HG02623 (cell line): Measurements from ENCODE around the gene PTCD1.
"Not testable (repeated sequence)": the region's sequence is repeated elsewhere in the genome, so short reads cannot be mapped to it uniquely, and the experiment has no call there.

ENCODE experiments used
- ATAC-seq: cut with Tn5 transposase; IDR thresholded peaks from one replicate; pipeline ENCODE4 v1.9.1; 2021; ENCODE audit warnings: moderate library complexity; ENCODE audit not compliant: unreplicated experiment

PTCD1 gene

DNA sequence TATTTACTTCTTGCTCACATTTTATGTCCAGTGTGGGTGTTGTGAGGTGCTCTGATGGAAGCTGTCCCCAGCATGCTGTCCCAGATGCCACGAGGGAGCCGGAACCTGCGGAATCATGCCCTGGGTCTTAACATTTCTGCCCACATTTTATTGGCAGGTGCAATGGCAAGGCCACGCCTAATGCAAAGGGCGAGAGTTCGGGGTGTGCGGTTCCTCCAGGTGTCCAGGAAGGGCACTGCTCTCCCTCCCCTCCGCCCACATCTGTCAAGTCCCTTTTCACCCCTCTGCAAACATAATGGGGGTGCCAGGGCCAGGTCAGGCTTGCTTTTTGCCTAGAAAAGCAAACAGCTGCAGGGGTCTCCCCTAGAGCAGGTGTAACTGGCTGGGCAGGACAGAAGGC is 46.6 kb downstream of the PTCD1 start:
- ATAC-seq = no peak

GRCh38 chr7:99390941-99391602 is 47.5 kb downstream of the PTCD1 start:
- ATAC-seq = no peak

DNA sequence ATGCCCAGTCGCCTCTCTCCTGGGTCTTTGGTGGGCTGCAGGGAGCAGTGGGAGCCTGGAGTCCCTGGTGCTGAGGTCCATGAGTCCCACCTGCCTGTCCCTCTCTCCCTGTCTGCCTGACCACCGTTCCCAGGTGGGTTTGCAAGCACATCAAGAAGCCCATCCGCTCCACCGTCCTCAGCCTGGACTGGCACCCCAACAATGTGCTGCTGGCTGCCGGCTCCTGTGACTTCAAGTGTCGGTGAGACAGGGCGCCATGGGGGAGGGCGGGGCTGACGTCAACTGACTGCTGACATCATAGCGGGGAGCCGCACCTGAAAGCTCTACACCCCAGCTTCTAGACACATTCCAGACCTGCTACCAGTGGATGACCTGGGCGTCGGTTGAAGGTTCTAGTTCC is 48.8 kb downstream of the PTCD1 start:
- ATAC-seq = no peak

- ATAC-seq = no peak
These were observed 50.7 kb downstream of the PTCD1 start for GRCh38 chr7:99387912-99388311.

- not testable (repeated sequence) for ATAC-seq
These were observed 51.4 kb downstream of the PTCD1 start for GRCh38 chr7:99387239-99387635.

GRCh38 chr7:99386584-99387238 is 51.9 kb downstream of the PTCD1 start:
- no peak for ATAC-seq

DNA sequence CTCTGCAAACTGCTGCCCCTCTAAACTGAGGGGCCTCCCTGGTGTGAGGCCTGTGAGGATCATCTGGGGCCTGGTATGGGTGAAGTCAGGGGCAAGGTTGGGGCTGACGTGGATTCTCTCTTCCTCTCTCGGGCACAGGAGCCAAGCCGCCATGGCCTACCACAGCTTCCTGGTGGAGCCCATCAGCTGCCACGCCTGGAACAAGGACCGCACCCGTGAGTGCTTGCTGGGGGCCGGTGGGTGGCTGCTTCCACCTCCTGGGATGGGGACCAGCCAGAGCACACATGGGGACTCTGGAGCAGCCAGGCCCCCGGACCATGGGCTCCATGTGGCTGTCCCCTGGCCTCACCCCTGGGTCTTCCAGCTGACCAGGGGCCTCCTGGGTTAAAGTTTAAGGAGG is 53.0 kb downstream of the PTCD1 start:
- no peak for ATAC-seq

- no peak for ATAC-seq
These were observed 54.1 kb downstream of the PTCD1 start for GRCh38 chr7:99384523-99384922.

GRCh38 chr7:99383791-99384370 is 54.7 kb downstream of the PTCD1 start:
- no peak for ATAC-seq

- ATAC-seq = no peak
These were observed 55.4 kb downstream of the PTCD1 start for GRCh38 chr7:99383203-99383602.

DNA sequence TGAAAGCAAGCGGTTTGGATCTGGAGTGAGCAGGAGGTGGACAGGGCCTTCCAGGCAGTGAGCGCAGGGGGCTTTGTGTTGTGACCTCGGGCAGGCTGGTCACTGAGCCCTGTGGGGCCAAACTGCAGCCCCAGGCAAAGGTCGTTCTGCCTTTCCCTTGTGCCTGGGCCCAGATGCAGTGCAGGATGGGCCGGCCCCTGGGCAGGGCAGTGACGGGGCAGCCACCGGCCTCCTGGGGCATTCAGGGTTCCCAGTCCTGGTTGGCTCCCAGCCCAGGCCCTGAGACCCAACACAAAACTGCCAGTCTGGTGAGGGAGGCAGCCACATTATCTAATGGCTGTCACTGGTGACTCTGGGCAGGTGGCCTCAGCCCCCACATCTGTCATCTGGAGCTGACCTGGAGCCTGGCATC is 56.9 kb downstream of the PTCD1 start:
- no peak for ATAC-seq

DNA sequence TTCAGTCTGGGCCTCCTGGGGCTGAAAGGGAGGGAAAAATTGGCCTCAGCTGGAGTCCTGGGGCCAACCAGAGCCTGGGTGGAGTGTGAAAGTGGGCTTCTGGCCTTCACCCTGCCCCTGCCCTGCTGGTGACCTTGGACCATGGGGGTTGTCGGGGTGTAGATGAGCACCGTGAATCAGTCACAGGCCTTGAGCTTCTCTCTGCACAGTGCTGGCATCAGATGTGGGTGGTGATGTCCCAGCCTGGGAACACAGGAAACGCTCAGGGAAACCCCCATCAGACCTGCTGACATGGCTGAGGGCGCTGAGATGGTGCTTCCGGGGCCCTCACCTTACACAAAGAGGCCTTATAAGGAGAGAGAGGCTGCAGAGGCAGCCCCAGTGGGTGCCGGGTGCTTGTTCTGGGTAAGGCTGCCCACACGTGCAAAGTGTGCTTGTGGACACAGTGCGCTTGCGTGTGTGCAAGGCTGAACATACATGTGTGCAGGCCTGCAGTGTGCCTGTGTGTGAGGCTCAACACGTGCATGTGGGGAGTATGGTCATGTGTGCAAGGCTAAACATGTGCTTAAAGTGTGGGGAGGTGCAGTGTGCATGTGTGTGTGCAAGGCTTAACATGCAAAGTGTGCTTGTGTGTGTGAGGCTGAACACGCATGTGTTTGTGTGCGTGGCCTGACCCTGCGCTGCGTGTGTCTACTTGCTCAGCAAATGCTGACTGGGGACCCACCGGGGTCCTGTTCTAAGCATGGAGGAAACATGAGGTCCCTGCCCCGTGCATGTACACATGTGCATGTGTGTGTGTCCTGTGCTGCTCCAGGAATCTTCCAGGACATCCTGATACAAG is 57.6 kb downstream of the PTCD1 start:
- ATAC-seq = peak; percentile 69

- ATAC-seq = peak; percentile 41
These were observed 58.4 kb downstream of the PTCD1 start for GRCh38 chr7:99380032-99380822.

GRCh38 chr7:99379693-99380031 is 58.9 kb downstream of the PTCD1 start:
- not testable (repeated sequence) for ATAC-seq

- ATAC-seq = no peak
These were observed 59.5 kb downstream of the PTCD1 start for GRCh38 chr7:99379043-99379577.

DNA sequence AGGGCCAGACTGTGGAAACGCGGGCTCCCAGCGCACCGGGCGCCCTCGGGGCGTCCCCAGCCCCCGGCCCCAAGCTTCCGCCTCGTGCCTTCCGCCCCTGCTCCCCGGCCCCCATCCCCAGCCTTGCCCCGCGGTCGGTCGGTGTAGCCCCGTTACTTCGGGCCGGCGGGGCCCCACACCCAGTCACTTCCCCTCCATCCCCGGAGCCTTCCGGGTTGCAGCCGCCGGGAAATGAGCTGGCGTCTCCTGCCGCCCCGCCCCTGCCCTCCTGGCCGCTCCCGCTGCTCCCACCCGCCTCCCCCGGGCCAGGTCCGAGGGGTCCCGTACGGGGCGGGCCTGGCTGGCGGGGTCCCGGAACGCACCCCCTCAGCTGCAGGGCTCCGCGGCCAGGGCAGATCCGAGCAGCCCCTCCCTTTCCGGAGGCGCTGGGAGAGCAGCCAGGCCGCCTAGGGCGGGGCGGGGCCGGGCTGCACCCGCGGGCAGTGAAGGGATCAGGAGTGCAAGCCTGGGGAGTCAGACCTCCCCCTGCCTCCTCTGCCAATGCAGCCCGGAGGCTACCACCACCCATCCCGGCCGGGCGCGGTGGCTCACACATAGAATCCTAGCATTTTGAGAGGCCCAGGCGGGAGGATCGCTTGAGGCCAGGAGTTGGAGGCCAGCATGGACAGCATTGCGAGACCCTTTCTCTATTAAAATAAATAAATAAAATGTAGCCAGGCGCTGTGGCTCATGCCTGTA is 63.4 kb downstream of the PTCD1 start:
- peak; percentile 32 for ATAC-seq

- peak; percentile 57 for ATAC-seq
These were observed 64.2 kb downstream of the PTCD1 start, which contains the start of gene ARPC1B for GRCh38 chr7:99374111-99375064. Gene ARPC1B (plus strand): TSS chr7:99374730. CDS start chr7:99385715, 10,985 bp downstream.
